RWPE2 (cell line): ENCODE results near the gene NWD2.

Source experiments
- ATAC-seq: fragments of 200-7000 bp; cut with Tn5 transposase; 3 replicates; pipeline ENCODE4 v1.9.1; 2021; ENCODE audit warnings: low read depth
- DNase-seq: peaks from one replicate; pipeline ENCODE4 v3.0.0-alpha.2; 2020; ENCODE audit warnings: low spot score
- H3K27ac ChIP-seq: fragments of 450-650 bp; 2 replicates; pipeline ENCODE4 v1.5.1; 2017; ENCODE audit warnings: mild to moderate bottlenecking; ENCODE audit not compliant: poor library complexity, severe bottlenecking
- H3K27me3 ChIP-seq: fragments of 250-450 bp; sonication (Bioruptor Pico); 2 replicates; pipeline ENCODE4 v1.5.1; 2021; ENCODE audit warnings: mild to moderate bottlenecking, moderate library complexity; ENCODE audit not compliant: insufficient read depth, poor library complexity, severe bottlenecking
- H3K36me3 ChIP-seq: fragments of 250-450 bp; sonication (Bioruptor Pico); 2 replicates; pipeline ENCODE4 v1.5.1; 2020; ENCODE audit warnings: low read depth, mild to moderate bottlenecking, moderate library complexity
- H3K4me1 ChIP-seq: fragments of 250-450 bp; sonication (Bioruptor Pico); 2 replicates; pipeline ENCODE4 v1.5.1; 2021; ENCODE audit warnings: mild to moderate bottlenecking, moderate library complexity; ENCODE audit not compliant: insufficient read depth, poor library complexity, severe bottlenecking
- H3K4me3 ChIP-seq: fragments of 250-450 bp; sonication (Bioruptor Pico); 2 replicates; pipeline ENCODE4 v1.5.1; 2021; ENCODE audit warnings: mild to moderate bottlenecking, moderate library complexity; ENCODE audit not compliant: severe bottlenecking
- H3K9me3 ChIP-seq: fragments of 250-450 bp; sonication (Bioruptor Pico); 2 replicates; pipeline ENCODE4 v1.5.1; 2021; ENCODE audit warnings: mild to moderate bottlenecking, moderate library complexity; ENCODE audit not compliant: severe bottlenecking
- TF ChIP-seq, protein P1 (sequence below): fragments of 450-650 bp; IDR thresholded peaks from one replicate; pipeline ENCODE4 v1.5.1; 2017; ENCODE audit warnings: mild to moderate bottlenecking, moderate library complexity; ENCODE audit not compliant: poor library complexity, severe bottlenecking

NWD2 gene

DNA sequence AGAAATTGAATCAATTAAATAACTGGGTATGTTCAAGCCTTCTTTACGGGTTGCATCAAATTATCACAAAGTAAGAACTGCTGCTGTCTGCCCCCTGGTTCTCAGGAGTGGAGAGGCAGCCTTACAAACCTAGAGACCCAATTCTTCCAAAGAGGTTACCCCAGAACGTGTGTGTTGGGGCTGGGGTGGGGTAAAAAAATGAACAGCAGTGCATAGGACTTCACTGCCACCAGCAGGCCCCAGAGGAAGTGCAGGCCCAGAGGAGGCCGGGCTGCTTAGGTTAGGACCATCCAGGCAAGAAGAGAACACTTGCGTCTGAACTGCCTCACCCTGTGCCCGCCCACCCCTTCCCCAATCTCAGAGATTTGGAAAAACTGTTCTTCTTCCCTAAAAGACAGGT is 1.5 kb upstream of the NWD2 start:
- DNase-seq (no peak), ATAC-seq (no peak)
- TF ChIP-seq, protein P1, sequence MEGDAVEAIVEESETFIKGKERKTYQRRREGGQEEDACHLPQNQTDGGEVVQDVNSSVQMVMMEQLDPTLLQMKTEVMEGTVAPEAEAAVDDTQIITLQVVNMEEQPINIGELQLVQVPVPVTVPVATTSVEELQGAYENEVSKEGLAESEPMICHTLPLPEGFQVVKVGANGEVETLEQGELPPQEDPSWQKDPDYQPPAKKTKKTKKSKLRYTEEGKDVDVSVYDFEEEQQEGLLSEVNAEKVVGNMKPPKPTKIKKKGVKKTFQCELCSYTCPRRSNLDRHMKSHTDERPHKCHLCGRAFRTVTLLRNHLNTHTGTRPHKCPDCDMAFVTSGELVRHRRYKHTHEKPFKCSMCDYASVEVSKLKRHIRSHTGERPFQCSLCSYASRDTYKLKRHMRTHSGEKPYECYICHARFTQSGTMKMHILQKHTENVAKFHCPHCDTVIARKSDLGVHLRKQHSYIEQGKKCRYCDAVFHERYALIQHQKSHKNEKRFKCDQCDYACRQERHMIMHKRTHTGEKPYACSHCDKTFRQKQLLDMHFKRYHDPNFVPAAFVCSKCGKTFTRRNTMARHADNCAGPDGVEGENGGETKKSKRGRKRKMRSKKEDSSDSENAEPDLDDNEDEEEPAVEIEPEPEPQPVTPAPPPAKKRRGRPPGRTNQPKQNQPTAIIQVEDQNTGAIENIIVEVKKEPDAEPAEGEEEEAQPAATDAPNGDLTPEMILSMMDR: no peak
- no peaks in the 10 kb centered on the region for H3K4me1 ChIP-seq
- H3K36me3 ChIP-seq: no peaks in the 10 kb centered on the region
- peaks cover 92% of the 10 kb centered on the region for H3K27me3 ChIP-seq
- H3K4me3 ChIP-seq: no peak overlapping the region
- H3K27ac ChIP-seq: no peak overlapping the region
- H3K9me3 ChIP-seq: no peaks in the 10 kb centered on the region

DNA sequence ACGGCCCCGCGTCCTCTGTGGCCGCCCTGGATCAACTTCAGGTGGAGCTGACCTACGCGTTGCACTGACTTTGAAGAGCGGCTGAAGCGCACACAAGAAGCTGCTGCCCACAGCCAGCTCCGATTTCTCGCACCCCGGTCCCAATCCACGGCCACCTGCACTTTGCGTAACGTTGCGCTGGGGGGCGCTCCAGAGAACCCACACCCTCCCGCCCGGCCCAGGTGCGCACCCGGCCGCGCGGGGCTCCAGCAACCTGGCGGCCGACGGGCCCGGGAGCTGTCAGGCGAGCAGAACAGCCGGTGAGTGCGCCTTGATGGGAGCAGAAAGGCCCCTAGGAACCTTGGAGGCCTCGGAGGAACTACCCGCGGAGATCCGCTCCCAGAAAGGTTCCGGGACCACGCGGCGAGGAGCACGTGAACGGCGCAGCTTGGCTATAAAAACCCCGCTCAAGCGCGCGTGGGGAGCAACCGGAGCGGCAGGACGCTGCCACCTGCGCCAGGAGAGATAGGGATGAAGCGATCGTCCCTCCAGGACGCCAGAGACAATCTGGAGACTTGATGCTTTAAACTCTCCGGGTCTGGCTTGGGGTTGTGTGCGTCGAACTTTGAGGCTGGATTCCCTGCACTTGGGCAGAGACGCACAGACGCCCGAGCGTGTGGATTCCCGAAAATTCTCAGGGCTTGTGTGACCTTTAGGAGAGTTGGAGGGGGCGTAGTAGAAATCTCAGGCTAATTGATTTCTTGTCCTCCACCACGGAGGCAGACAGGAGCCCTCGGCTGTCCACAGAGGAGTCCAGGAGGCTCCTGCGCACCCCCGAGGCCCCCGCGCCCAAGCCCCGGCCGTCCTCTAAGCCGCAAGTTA is 591 bp upstream of the NWD2 start:
- DNase-seq (no peak), ATAC-seq (peak; percentile 16; the same call in 1 of the 3 replicates)
- Histone ChIP-seq H3K4me3 (no peak overlapping the region), H3K9me3 (no peaks in the 10 kb centered on the region), H3K27me3 (peaks cover 97% of the 10 kb centered on the region), H3K27ac (no peak overlapping the region), H3K4me1 (no peaks in the 10 kb centered on the region), H3K36me3 (no peaks in the 10 kb centered on the region)
- TF ChIP-seq, protein P1: no peak

DNA sequence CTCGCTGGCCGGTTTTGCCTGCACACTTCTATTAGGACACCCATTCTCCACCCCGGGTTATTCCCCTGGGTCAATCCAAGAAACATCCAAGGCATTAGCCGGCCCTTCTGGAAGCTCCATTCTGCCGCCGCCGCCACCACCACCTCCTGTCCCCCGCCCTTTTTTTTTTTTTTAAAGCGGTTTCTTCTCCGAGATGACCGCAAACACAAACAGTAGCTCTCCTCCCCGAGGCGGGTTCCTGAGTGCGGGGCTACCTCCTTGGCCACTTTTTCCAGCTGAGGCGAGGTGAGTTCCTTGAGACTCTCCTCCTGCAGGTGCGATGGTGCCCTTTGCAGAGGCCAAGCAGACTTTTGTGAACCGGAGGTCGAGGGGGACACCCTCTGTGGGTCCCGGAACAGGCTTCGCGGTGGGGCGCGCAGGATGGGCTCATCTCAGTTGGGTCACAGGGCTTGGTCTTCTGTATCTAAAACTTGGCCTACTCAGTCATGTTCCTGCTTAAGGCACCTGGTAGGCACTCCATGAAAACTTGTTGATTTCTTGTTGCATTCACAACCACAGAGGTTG is 930 bp downstream of the NWD2 start:
- no peaks in the 10 kb centered on the region for H3K9me3 ChIP-seq
- no peak for DNase-seq
- TF ChIP-seq, protein P1: no peak
- H3K36me3 ChIP-seq: no peaks in the 10 kb centered on the region
- H3K27ac ChIP-seq: no peak overlapping the region
- peaks cover 90% of the 10 kb centered on the region for H3K27me3 ChIP-seq
- no peak overlapping the region for H3K4me3 ChIP-seq
- H3K4me1 ChIP-seq: no peaks in the 10 kb centered on the region
- ATAC-seq: no peak

DNA sequence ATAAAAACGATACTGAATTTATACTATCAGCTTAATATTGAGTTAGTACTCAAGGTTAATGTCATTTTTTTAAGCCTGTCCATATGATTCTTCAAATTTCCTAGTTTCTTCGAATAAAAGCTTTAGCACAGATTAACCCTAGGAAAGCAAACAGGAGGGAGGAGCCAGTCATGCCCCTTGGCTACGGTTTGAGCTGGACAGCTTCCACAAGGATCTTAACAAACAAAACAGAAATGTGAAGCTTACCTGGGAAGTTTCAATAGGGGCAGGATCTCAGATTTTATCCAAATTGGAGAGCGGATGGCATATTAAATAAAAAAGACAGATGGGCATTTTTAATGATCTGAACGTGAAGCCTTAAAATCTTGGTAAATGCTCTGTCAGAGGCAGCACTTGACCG is 2.3 kb downstream of the NWD2 start:
- Histone ChIP-seq H3K27ac (no peak overlapping the region), H3K27me3 (peaks cover 76% of the 10 kb centered on the region), H3K9me3 (no peaks in the 10 kb centered on the region), H3K4me1 (no peaks in the 10 kb centered on the region), H3K36me3 (no peaks in the 10 kb centered on the region), H3K4me3 (no peak overlapping the region)
- TF ChIP-seq, protein P1: no peak
- DNase-seq: no peak
- no peak for ATAC-seq

DNA sequence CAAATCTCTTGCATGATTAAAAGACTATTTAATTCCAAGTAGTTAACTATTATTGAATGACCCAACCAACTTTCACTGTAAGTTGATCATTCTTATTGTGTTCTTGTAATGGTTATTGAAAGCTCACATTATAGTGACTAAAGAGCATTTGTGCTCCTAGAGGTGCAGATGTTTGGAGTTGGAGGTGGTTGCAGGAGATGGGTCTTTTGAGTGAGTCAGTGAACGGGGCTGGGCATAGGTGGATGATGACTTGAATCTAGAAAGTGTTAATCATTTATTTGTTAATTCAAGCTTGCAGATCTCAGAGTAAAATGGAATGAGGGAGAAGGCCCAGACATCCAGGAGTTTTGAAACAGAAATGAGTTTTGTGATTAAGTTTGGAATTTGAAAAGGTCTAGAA is 13.7 kb downstream of the NWD2 start:
- Histone ChIP-seq H3K27ac (no peak overlapping the region), H3K9me3 (no peaks in the 10 kb centered on the region), H3K27me3 (peaks cover 21% of the 10 kb centered on the region), H3K4me1 (no peaks in the 10 kb centered on the region), H3K36me3 (no peaks in the 10 kb centered on the region), H3K4me3 (no peak overlapping the region)
- TF ChIP-seq, protein P1: no peak
- DNase-seq (no peak), ATAC-seq (no peak)
